K562 (cell line): Measurements from ENCODE around the gene DSCAM. TPM values are rescaled to one million over a fixed set of nuclear protein-coding genes. Genes with fewer than 3 reads are reported as not detected.

Experiments
- ATAC-seq: fragments of 200-7000 bp; cut with Tn5 transposase; 3 replicates; pipeline ENCODE4 v1.9.1; 2020; ENCODE audit warnings: moderate library complexity
- BruUV-seq: library from RNA; stranded (reverse); fragments of 400-500 nt; replicated peaks from 2 replicates; lab custom pipeline; 2021; lab: Mats Ljungman, UMichigan
- CTCF ChIA-PET: fragments of 300-600 bp; formaldehyde crosslinking; extraction: SDS; loops from one replicate; lab custom pipeline; 2021; ENCODE audit warnings: low intra/inter-chr PET ratio; lab: Yijun Ruan, JAX
- POLR2A ChIA-PET: fragments of 300-600, 350-650 bp; sonication (Branson Sonifier 250); formaldehyde crosslinking; extraction: SDS; loops from one replicate; lab custom pipeline; 2021; ENCODE audit warnings: antibody characterized with exemption, inconsistent platforms; lab: Yijun Ruan, JAX
- DNase-seq, 4 experiments: peaks; one replicate each; pipeline versions ENCODE4 v3.0.0 to v3.0.0-alpha.2; 2011 to 2018; ENCODE audit warnings: low spot score in 3 of 4, mixed read lengths in 3 of 4; ENCODE audit errors: extremely low read depth in 1 of 4
- FAIRE-seq: peaks from 2 replicates; lab custom pipeline; 2011; peaks lifted over from hg19 to GRCh38; lab: Jason Lieb, UNC
- H2AFZ ChIP-seq: 2 replicates; pipeline ENCODE4 v1.6.0; 2011; ENCODE audit warnings: low read depth, low read length, control low read depth, inconsistent platforms
- H3K27ac ChIP-seq: fragments of 200-600 bp; 3 replicates; pipeline ENCODE4 v1.8.0; 2011; ENCODE audit warnings: low read depth, mild to moderate bottlenecking, control low read depth, inconsistent platforms, low read length, moderate library complexity, mixed read lengths; ENCODE audit errors: extremely low read depth
- H3K27me3 ChIP-seq, 2 experiments: fragments of 300-600 bp in 1 of 2; 2 replicates in 1 of 2; 3 replicates in 1 of 2; pipeline versions ENCODE4 v1.6.0 to v1.8.0; 2011; ENCODE audit warnings: inconsistent platforms in 2 of 2, low read length in 2 of 2, mild to moderate bottlenecking in 1 of 2, mixed read lengths in 1 of 2, moderate library complexity in 1 of 2; ENCODE audit not compliant: control insufficient read depth in 2 of 2, insufficient read depth in 2 of 2
- H3K36me3 ChIP-seq: fragments of 300-600 bp; 3 replicates; pipeline ENCODE4 v1.8.0; 2011; ENCODE audit warnings: mild to moderate bottlenecking, low read length, inconsistent platforms; ENCODE audit not compliant: control insufficient read depth, insufficient read depth
- H3K4me1 ChIP-seq, 2 experiments: fragments of 200-600 bp in 1 of 2; replicated peaks in 1 of 2; 2 replicates in 1 of 2; 3 replicates in 1 of 2; pipeline versions ENCODE4 v1.5.1 to v1.8.0; 2011; ENCODE audit warnings: inconsistent platforms in 2 of 2, low read length in 2 of 2, mild to moderate bottlenecking in 1 of 2, mixed read lengths in 1 of 2, moderate library complexity in 1 of 2; ENCODE audit not compliant: control insufficient read depth in 2 of 2, insufficient read depth in 2 of 2
- H3K4me2 ChIP-seq: 2 replicates; pipeline ENCODE4 v1.6.1; 2011; ENCODE audit warnings: low read length, control low read depth, inconsistent platforms, mixed read lengths; ENCODE audit not compliant: insufficient read depth
- H3K4me3 ChIP-seq: fragments of 200-600 bp; sonication (generic), shearing (Covaris generic); 2 replicates; pipeline ENCODE4 v1.5.1; 2016; ENCODE audit warnings: control low read depth, inconsistent platforms
- H3K79me2 ChIP-seq: fragments of 200-600 bp; 3 replicates; pipeline ENCODE4 v1.8.0; 2011; ENCODE audit warnings: low read length, inconsistent platforms; ENCODE audit not compliant: control insufficient read depth, insufficient read depth
- H3K9ac ChIP-seq, 2 experiments: 2 replicates each; pipeline versions ENCODE4 v1.6.0 to v1.6.1; 2011; ENCODE audit warnings: low read depth in 2 of 2, low read length in 2 of 2, control low read depth in 1 of 2, inconsistent platforms in 1 of 2, mild to moderate bottlenecking in 1 of 2, mixed read lengths in 1 of 2; ENCODE audit not compliant: insufficient read depth in 1 of 2
- H3K9me1 ChIP-seq: one replicate; pipeline ENCODE4 v1.6.0; 2011; ENCODE audit warnings: inconsistent platforms, mild to moderate bottlenecking, low read length, moderate library complexity; ENCODE audit not compliant: control insufficient read depth, insufficient read depth
- H3K9me3 ChIP-seq: replicated peaks from 2 replicates; pipeline ENCODE4 v1.5.1; 2011; ENCODE audit warnings: low read depth, low read length, inconsistent platforms; ENCODE audit not compliant: control insufficient read depth, insufficient read depth
- H4K20me1 ChIP-seq: replicated peaks from 2 replicates; pipeline ENCODE4 v1.6.1; 2011; ENCODE audit warnings: low read length, inconsistent platforms, mixed read lengths; ENCODE audit not compliant: control insufficient read depth, insufficient read depth
- BRD9 ChIP-seq: fragments of 450-650 bp; IDR thresholded peaks from 2 replicates; pipeline ENCODE4 v1.6.1; 2018; ENCODE audit warnings: low read depth; ENCODE audit not compliant: partially characterized antibody
- DNMT1 ChIP-seq: fragments of 450-650 bp; IDR thresholded peaks from 2 replicates; pipeline ENCODE4 v1.6.1; 2016; ENCODE audit warnings: antibody characterized with exemption, mild to moderate bottlenecking
- GATAD2B ChIP-seq: fragments of 450-650 bp; IDR thresholded peaks from 2 replicates; pipeline ENCODE4 v1.6.1; 2017; ENCODE audit warnings: mild to moderate bottlenecking, borderline replicate concordance
- HDAC2 ChIP-seq: fragments of 450-650 bp; IDR thresholded peaks from 2 replicates; pipeline ENCODE4 v1.6.1; 2016; ENCODE audit warnings: mild to moderate bottlenecking
- KDM1A ChIP-seq, 2 experiments: fragments of 450-650 bp; IDR thresholded peaks; 2 replicates each; pipeline ENCODE4 v1.6.1; 2016; ENCODE audit warnings: mild to moderate bottlenecking in 2 of 2
- MITF ChIP-seq: IDR thresholded peaks from 2 replicates; pipeline ENCODE4 v1.6.1; 2014; ENCODE audit warnings: antibody characterized with exemption
- NCOR1 ChIP-seq: fragments of 450-650 bp; IDR thresholded peaks from 2 replicates; pipeline ENCODE4 v1.6.1; 2016; ENCODE audit warnings: mild to moderate bottlenecking, moderate library complexity
- PRMT5 ChIP-seq: sonication (generic); formaldehyde crosslinking; IDR thresholded peaks from 2 replicates; pipeline ENCODE4 v1.5.0; 2020; ENCODE audit warnings: missing genetic modification reagents
- SAFB ChIP-seq: fragments of 200-400 bp; formaldehyde crosslinking; IDR thresholded peaks from 2 replicates; pipeline ENCODE4 v1.6.1; 2017; ENCODE audit warnings: low read depth, low read length, borderline replicate concordance
- SIRT6 ChIP-seq: IDR thresholded peaks from one replicate; pipeline ENCODE4 v1.6.1; 2012; ENCODE audit warnings: low read depth, mild to moderate bottlenecking, control low read depth, inconsistent platforms, low read length, moderate library complexity
- ZNF445 ChIP-seq: fragments of 250-450 bp; sonication (Bioruptor Pico); IDR thresholded peaks from 2 replicates; pipeline ENCODE4 v1.4.0; 2020; ENCODE audit warnings: low read depth, mild to moderate bottlenecking, moderate library complexity
- ZNF507 ChIP-seq: conservative IDR thresholded peaks from 2 replicates; pipeline ENCODE4 v1.6.1; 2017; ENCODE audit warnings: missing genetic modification characterization, missing compliant biosample characterization
- WGBS: fragments of 100-300 bp; shearing (Covaris generic); methylation state at CpG from one replicate; pipeline ENCODE4 v1.1.6; 2016; ENCODE audit warnings: low coverage, mixed read lengths; ENCODE audit not compliant: insufficient coverage; ENCODE audit errors: missing lambda C conversion rate; 5-methylcytosine and 5-hydroxymethylcytosine counted together
- in situ Hi-C: fragments of 300-500 bp; cut with MboI; formaldehyde crosslinking; loops from 4 replicates; pipeline ENCODE4 v1.15.0; 2018; ENCODE audit warnings: inconsistent platforms, mixed read lengths
- intact Hi-C: fragments of 100-400 bp; cut with micrococcal nuclease; formaldehyde crosslinking; loops from 2 replicates; pipeline ENCODE4 v1.14.2; 2022
- polyA plus RNA-seq, 8 experiments: library from polyadenylated mRNA; depleted of rRNA in 4 of 8; stranded (reverse) in 5 of 8; unstranded in 3 of 8; fragments of >200 nt; fragmentation: Nextera tagmentation in 2 of 8; fragmentation: Illumina TruSeq in 1 of 8; extraction: Ambion mirVana in 2 of 8; extraction: Trizol in 1 of 8; gene quantifications; 2 replicates each; pipeline versions ENCODE4 v1.2.1 to v1.2.3, GENCODE V29; 2011 to 2014; ENCODE audit warnings: inconsistent platforms in 1 of 8, missing spikeins in 1 of 8
- total RNA-seq, 7 experiments: library from RNA; depleted of rRNA in 6 of 7; stranded (reverse); fragments of >200 nt in 6 of 7; fragmentation: Illumina TruSeq in 2 of 7; extraction: Trizol in 2 of 7; gene quantifications; 2 replicates each; pipeline versions ENCODE4 v1.2.1 to v1.2.3, GENCODE V29; 2011 to 2021; ENCODE audit warnings: low replicate concordance in 1 of 7
- TF ChIP-seq, protein P1 (sequence below): sonication (generic); formaldehyde crosslinking; IDR thresholded peaks from 2 replicates; pipeline ENCODE4 v1.8.1; 2023; ENCODE audit warnings: mild to moderate bottlenecking, missing genetic modification reagents, moderate library complexity

Gene DSCAM
- total and polyA plus RNA-seq, 9 of the 15 experiments (the other 6 are each of a cell fraction or from before 2014, with no cell fraction given): not detected

DNA sequence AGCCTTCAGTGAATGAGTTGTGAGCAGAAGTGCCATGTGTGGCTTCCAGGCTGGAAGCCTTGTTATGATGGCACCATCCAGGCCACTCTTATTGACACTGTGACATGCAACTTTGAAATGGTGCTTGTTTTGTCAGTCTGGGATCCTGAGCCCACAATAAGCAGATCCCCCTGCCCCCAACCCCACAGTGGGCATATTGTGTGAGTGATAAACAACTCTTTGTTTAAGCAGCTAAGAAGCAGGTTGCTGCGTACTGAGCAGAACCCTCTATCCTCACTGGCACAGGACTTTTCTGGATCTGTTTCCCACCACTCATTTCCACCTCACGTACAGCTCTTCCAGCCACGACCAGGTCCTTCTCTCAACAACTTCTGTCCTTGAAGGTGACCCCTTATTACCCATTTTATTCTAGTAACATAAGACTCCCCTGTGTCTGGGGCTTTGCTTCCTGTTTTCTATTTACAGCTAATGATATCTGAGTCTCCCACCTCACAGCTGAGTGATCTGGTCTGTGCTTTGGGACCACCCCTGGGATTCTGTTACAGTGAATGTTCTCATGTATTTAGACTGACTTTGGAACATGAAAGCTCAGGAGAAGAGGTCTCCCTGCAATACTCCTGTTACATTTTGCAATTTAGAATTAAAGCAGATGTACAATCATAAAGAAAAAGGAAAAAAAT lies 604.2 kb downstream of the DSCAM start:
- no peaks in the 10 kb centered on the region for H3K36me3 ChIP-seq
- in situ Hi-C loops: no loop called here

More for the DNA sequence above, 604.2 kb downstream of the DSCAM start:
- H3K4me2 ChIP-seq: no peak overlapping the region
- TF ChIP-seq DNMT1 (no peak), MITF (no peak), ZNF445 (CRISPR knock-in tag) (no peak), GATAD2B (no peak), SIRT6 (no peak), SAFB (no peak), KDM1A (IDR thresholded peaks at IDR 0.05) (no peak), BRD9 (no peak), PRMT5 (CRISPR knock-in tag) (no peak), HDAC2 (no peak), ZNF507 (tag) (no peak), NCOR1 (no peak)
- TF ChIP-seq, protein P1, sequence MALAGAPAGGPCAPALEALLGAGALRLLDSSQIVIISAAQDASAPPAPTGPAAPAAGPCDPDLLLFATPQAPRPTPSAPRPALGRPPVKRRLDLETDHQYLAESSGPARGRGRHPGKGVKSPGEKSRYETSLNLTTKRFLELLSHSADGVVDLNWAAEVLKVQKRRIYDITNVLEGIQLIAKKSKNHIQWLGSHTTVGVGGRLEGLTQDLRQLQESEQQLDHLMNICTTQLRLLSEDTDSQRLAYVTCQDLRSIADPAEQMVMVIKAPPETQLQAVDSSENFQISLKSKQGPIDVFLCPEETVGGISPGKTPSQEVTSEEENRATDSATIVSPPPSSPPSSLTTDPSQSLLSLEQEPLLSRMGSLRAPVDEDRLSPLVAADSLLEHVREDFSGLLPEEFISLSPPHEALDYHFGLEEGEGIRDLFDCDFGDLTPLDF (CRISPR knock-in tag): no peak
- H3K27me3 ChIP-seq: no peaks in the 10 kb centered on the region
- no peak overlapping the region for H3K27ac ChIP-seq
- DNase-seq: no peak
- ATAC-seq: no peak
- no peaks in the 10 kb centered on the region for H3K9me1 ChIP-seq
- H4K20me1 ChIP-seq: no peaks in the 10 kb centered on the region
- H3K9me3 ChIP-seq: no peaks in the 10 kb centered on the region; the same call in 1 of the 2 replicates
- no TSS peak for BruUV-seq
- H2AFZ ChIP-seq: no peak overlapping the region
- intact Hi-C loops: no loop called here
- H3K4me3 ChIP-seq: no peak overlapping the region
- ChIA-PET POLR2A (interaction anchor here (0.7 kb wide), 1 partner anchor 441 kb away, joined by 3 read pairs; no protein-coding TSS in a partner anchor), CTCF (no interaction called here)
- 0% methylated on average over 3 of the region's 3 CpGs for WGBS
- no peak for FAIRE-seq
- no peaks in the 10 kb centered on the region for H3K79me2 ChIP-seq
- H3K4me1 ChIP-seq: no peaks in the 10 kb centered on the region
- no peak overlapping the region for H3K9ac ChIP-seq
